CD8-positive, alpha-beta memory T cell (primary cell): Measurements from ENCODE around the gene KRTAP10-1. TPM values are rescaled to one million over a fixed set of nuclear protein-coding genes. Genes with fewer than 3 reads are reported as not detected.
A peak's percentile ranks its signal among the peaks of the same experiment; 100 is the strongest.

Experiments used
- CTCF ChIA-PET: fragments of 350-600 bp; sonication (Branson Sonifier 250); formaldehyde crosslinking; loops from one replicate; lab custom pipeline; 2021; ENCODE audit warnings: antibody characterized with exemption; lab: Charles Lee
- POLR2A ChIA-PET: fragments of 350-600 bp; sonication (Branson Sonifier 250); formaldehyde crosslinking; loops from one replicate; lab custom pipeline; 2021; ENCODE audit warnings: antibody characterized with exemption; lab: Charles Lee
- DNase-seq, 5 donors: peaks; one replicate each; pipeline versions ENCODE4 v3.0.0 to v3.0.0-alpha.2; 2020 to 2022; ENCODE audit warnings: mixed read lengths in 1 of 5
- H3K27ac ChIP-seq: one replicate; pipeline ENCODE4 v1.7.0; 2013; ENCODE audit warnings: low read depth, mild to moderate bottlenecking, low read length, moderate library complexity
- H3K27me3 ChIP-seq: 2 replicates; pipeline ENCODE4 v1.7.0; 2013; ENCODE audit warnings: low read length, mild to moderate bottlenecking; ENCODE audit not compliant: insufficient read depth, poor library complexity, severe bottlenecking
- H3K36me3 ChIP-seq: 2 replicates; pipeline ENCODE4 v1.7.0; 2013; ENCODE audit warnings: mild to moderate bottlenecking, low read length, moderate library complexity; ENCODE audit not compliant: insufficient read depth
- H3K4me1 ChIP-seq: 2 replicates; pipeline ENCODE4 v1.7.0; 2013; ENCODE audit warnings: mild to moderate bottlenecking, low read length, moderate library complexity; ENCODE audit not compliant: insufficient read depth
- H3K4me3 ChIP-seq: 2 replicates; pipeline ENCODE4 v1.7.0; 2013; ENCODE audit warnings: mild to moderate bottlenecking, low read length
- H3K9me3 ChIP-seq: 2 replicates; pipeline ENCODE4 v1.7.0; 2013; ENCODE audit warnings: mild to moderate bottlenecking, low read length
- H3K27ac Mint-ChIP-seq, 8 donors: one replicate each; pipeline ENCODE4 v1.8.0; 2020 to 2021; ENCODE audit warnings: mixed read lengths in 8 of 8, mild to moderate bottlenecking in 6 of 8, inconsistent platforms in 3 of 8, moderate library complexity in 3 of 8
- H3K27me3 Mint-ChIP-seq, 2 donors: one replicate each; pipeline ENCODE4 v1.8.0; 2020 to 2021; ENCODE audit warnings: mixed read lengths in 2 of 2, mild to moderate bottlenecking in 1 of 2, moderate library complexity in 1 of 2
- H3K36me3 Mint-ChIP-seq, 3 donors: one replicate each; pipeline ENCODE4 v1.8.0; 2020 to 2021; ENCODE audit warnings: mixed read lengths in 3 of 3, inconsistent platforms in 1 of 3, mild to moderate bottlenecking in 1 of 3
- H3K4me1 Mint-ChIP-seq, 3 donors: one replicate each; pipeline ENCODE4 v1.8.0; 2020 to 2021; ENCODE audit warnings: mixed read lengths in 3 of 3, inconsistent platforms in 1 of 3, mild to moderate bottlenecking in 1 of 3
- H3K4me3 Mint-ChIP-seq, 7 donors: one replicate each; pipeline ENCODE4 v1.8.0; 2020 to 2021; ENCODE audit warnings: mixed read lengths in 7 of 7, mild to moderate bottlenecking in 6 of 7, moderate library complexity in 4 of 7, inconsistent platforms in 2 of 7
- H3K9me3 Mint-ChIP-seq, 5 donors: one replicate each; pipeline ENCODE4 v1.8.0; 2020 to 2022; ENCODE audit warnings: mixed read lengths in 5 of 5, mild to moderate bottlenecking in 3 of 5, moderate library complexity in 2 of 5, inconsistent platforms in 1 of 5
- polyA plus RNA-seq: library from polyadenylated mRNA; unstranded; fragments of 300-500 nt; fragmentation: Illumina TruSeq; gene quantifications from one replicate; pipeline ENCODE4 v1.2.3, GENCODE V29; 2021
- total RNA-seq, 2 experiments: library from RNA; stranded (reverse); gene quantifications; one replicate each; pipeline ENCODE4 v1.2.3, GENCODE V29; 2021

The KRTAP10-1 gene
- total and polyA plus RNA-seq, 3 experiments from 2014 or later: not detected

GRCh38 chr21:44557491-44558328, 17.7 kb upstream of the KRTAP10-1 start:
- peaks cover 1 to 43% (median 4%) of the 10 kb centered on the region in 3 donors for H3K36me3 Mint-ChIP-seq
- peaks cover 2 to 8% of the 10 kb centered on the region in 2 donors for H3K27me3 Mint-ChIP-seq
- H3K27me3 ChIP-seq: no peaks in the 10 kb centered on the region
- no peak overlapping the region for H3K27ac ChIP-seq
- H3K4me3 Mint-ChIP-seq: no peak overlapping the region
- H3K4me3 ChIP-seq: no peak overlapping the region
- no peaks in the 10 kb centered on the region for H3K4me1 Mint-ChIP-seq
- ChIA-PET POLR2A (no interaction called here), CTCF (interaction anchor here (0.9 kb wide), 1 partner anchor 185 kb away, joined by 4 read pairs; no protein-coding TSS in a partner anchor)
- DNase-seq: no peak
- H3K9me3 Mint-ChIP-seq: peaks cover 9 to 41% (median 20%) of the 10 kb centered on the region in 5 donors
- no peaks in the 10 kb centered on the region for H3K4me1 ChIP-seq
- H3K9me3 ChIP-seq: peaks cover 4% of the 10 kb centered on the region
- no peaks in the 10 kb centered on the region for H3K36me3 ChIP-seq
- H3K27ac Mint-ChIP-seq: peak overlapping the region in 1 of 8 donors; percentile 92

GRCh38 chr21:44556879-44557278, 16.9 kb upstream of the KRTAP10-1 start:
- peaks cover 9 to 32% (median 15%) of the 10 kb centered on the region in 5 donors for H3K9me3 Mint-ChIP-seq
- ChIA-PET POLR2A (no interaction called here), CTCF (interaction anchor here (0.9 kb wide), 1 partner anchor 186 kb away, joined by 4 read pairs; no protein-coding TSS in a partner anchor)
- H3K27me3 Mint-ChIP-seq: peaks cover 2 to 8% of the 10 kb centered on the region in 2 donors
- peaks cover 4% of the 10 kb centered on the region for H3K9me3 ChIP-seq
- no peaks in the 10 kb centered on the region for H3K4me1 Mint-ChIP-seq
- H3K4me3 ChIP-seq: no peak overlapping the region
- no peaks in the 10 kb centered on the region for H3K27me3 ChIP-seq
- no peak overlapping the region for H3K27ac Mint-ChIP-seq
- H3K36me3 Mint-ChIP-seq: peaks cover 0 to 36% (median 1%) of the 10 kb centered on the region in 3 donors
- no peaks in the 10 kb centered on the region for H3K4me1 ChIP-seq
- no peaks in the 10 kb centered on the region for H3K36me3 ChIP-seq
- H3K4me3 Mint-ChIP-seq: no peak overlapping the region
- no peak for DNase-seq
- H3K27ac ChIP-seq: no peak overlapping the region

- Mint-ChIP-seq H3K27me3 (peaks cover 3 to 8% of the 10 kb centered on the region in 2 donors), H3K4me1 (no peaks in the 10 kb centered on the region), H3K9me3 (peaks cover 2 to 19% (median 8%) of the 10 kb centered on the region in 5 donors), H3K27ac (no peak overlapping the region), H3K4me3 (no peak overlapping the region), H3K36me3 (peaks cover 0 to 24% (median 0%) of the 10 kb centered on the region in 3 donors)
- CTCF ChIA-PET: no interaction called here
- DNase-seq: no peak
- Histone ChIP-seq H3K27me3 (no peaks in the 10 kb centered on the region), H3K27ac (no peak overlapping the region), H3K4me1 (no peaks in the 10 kb centered on the region), H3K9me3 (peaks cover 4% of the 10 kb centered on the region), H3K4me3 (no peak overlapping the region), H3K36me3 (no peaks in the 10 kb centered on the region)
- POLR2A ChIA-PET: no interaction called here
These were observed 15.3 kb upstream of the KRTAP10-1 start for GRCh38 chr21:44555200-44555875.

GRCh38 chr21:44552681-44553080, 12.7 kb upstream of the KRTAP10-1 start:
- peaks cover 9% of the 10 kb centered on the region for H3K4me1 ChIP-seq
- peaks cover under 1 to 20% (median 4%) of the 10 kb centered on the region in 3 donors for H3K36me3 Mint-ChIP-seq
- no peak overlapping the region for H3K4me3 ChIP-seq
- no peaks in the 10 kb centered on the region for H3K27me3 ChIP-seq
- DNase-seq: no peak
- peak overlapping the region in 1 of 8 donors; percentile 55 for H3K27ac Mint-ChIP-seq
- no peaks in the 10 kb centered on the region for H3K36me3 ChIP-seq
- H3K27me3 Mint-ChIP-seq: peaks cover 1 to 8% of the 10 kb centered on the region in 2 donors
- H3K9me3 Mint-ChIP-seq: peaks cover 4 to 14% (median 7%) of the 10 kb centered on the region in 5 donors
- H3K27ac ChIP-seq: no peak overlapping the region
- no peaks in the 10 kb centered on the region for H3K9me3 ChIP-seq
- peaks cover 14 to 19% (median 18%) of the 10 kb centered on the region in 3 donors for H3K4me1 Mint-ChIP-seq
- POLR2A ChIA-PET: no interaction called here
- CTCF ChIA-PET: no interaction called here
- no peak overlapping the region for H3K4me3 Mint-ChIP-seq

GRCh38 chr21:44552136-44552535, 12.1 kb upstream of the KRTAP10-1 start:
- Histone ChIP-seq H3K4me3 (no peak overlapping the region), H3K36me3 (no peaks in the 10 kb centered on the region), H3K27ac (no peak overlapping the region), H3K4me1 (peaks cover 15% of the 10 kb centered on the region), H3K9me3 (no peaks in the 10 kb centered on the region), H3K27me3 (no peaks in the 10 kb centered on the region)
- peaks cover 1 to 8% of the 10 kb centered on the region in 2 donors for H3K27me3 Mint-ChIP-seq
- H3K4me1 Mint-ChIP-seq: peaks cover 19 to 25% (median 24%) of the 10 kb centered on the region in 3 donors
- POLR2A ChIA-PET: no interaction called here
- H3K4me3 Mint-ChIP-seq: no peak overlapping the region
- DNase-seq: no peak
- H3K9me3 Mint-ChIP-seq: peaks cover 9 to 19% (median 12%) of the 10 kb centered on the region in 5 donors
- H3K27ac Mint-ChIP-seq: no peak overlapping the region
- CTCF ChIA-PET: no interaction called here
- H3K36me3 Mint-ChIP-seq: peaks cover 5 to 25% (median 6%) of the 10 kb centered on the region in 3 donors

- H3K27me3 Mint-ChIP-seq: peaks cover 3 to 8% of the 10 kb centered on the region in 2 donors
- no peak within 1 kb of the TSS for H3K4me3 ChIP-seq
- ChIA-PET POLR2A (no interaction called here), CTCF (no interaction called here)
- no peaks in the 10 kb centered on the region for H3K27me3 ChIP-seq
- no peak within 1 kb of the TSS for H3K4me3 Mint-ChIP-seq
- H3K9me3 Mint-ChIP-seq: peaks cover 14 to 26% (median 17%) of the 10 kb centered on the region in 5 donors
- H3K27ac ChIP-seq: no peak within 1 kb of the TSS
- H3K36me3 ChIP-seq: no peaks in the 10 kb centered on the region
- no peak for DNase-seq
- peaks cover 5 to 32% (median 12%) of the 10 kb centered on the region in 3 donors for H3K36me3 Mint-ChIP-seq
- H3K4me1 ChIP-seq: peaks cover 21% of the 10 kb centered on the region
- peak within 1 kb of the TSS in 2 of 8 donors; percentile 38 to 68 for H3K27ac Mint-ChIP-seq
- peaks cover 26 to 30% (median 30%) of the 10 kb centered on the region in 3 donors for H3K4me1 Mint-ChIP-seq
- H3K9me3 ChIP-seq: peaks cover 6% of the 10 kb centered on the region
These were observed 11.5 kb upstream of the KRTAP10-1 start, which contains the start of gene KRTAP10-2 for GRCh38 chr21:44551340-44551961. KRTAP10-2 (minus strand) TSS chr21:44551505; CDS start chr21:44551458, 47 bp downstream.

GRCh38 chr21:44550807-44551206, 10.8 kb upstream of the KRTAP10-1 start:
- Histone ChIP-seq H3K36me3 (no peaks in the 10 kb centered on the region), H3K4me3 (no peak overlapping the region), H3K9me3 (peaks cover 6% of the 10 kb centered on the region), H3K27me3 (no peaks in the 10 kb centered on the region), H3K4me1 (peaks cover 21% of the 10 kb centered on the region), H3K27ac (no peak overlapping the region)
- ChIA-PET CTCF (no interaction called here), POLR2A (no interaction called here)
- Mint-ChIP-seq H3K27ac (peak overlapping the region in 2 of 8 donors; percentile 38 to 68), H3K27me3 (peaks cover 3 to 7% of the 10 kb centered on the region in 2 donors), H3K36me3 (peaks cover 5 to 35% (median 13%) of the 10 kb centered on the region in 3 donors), H3K4me3 (no peak overlapping the region), H3K9me3 (peaks cover 16 to 31% (median 19%) of the 10 kb centered on the region in 5 donors), H3K4me1 (peaks cover 26 to 31% (median 30%) of the 10 kb centered on the region in 3 donors)
- no peak for DNase-seq
